Tibial artery (tissue), 4 donors: Measurements from ENCODE around the gene PRKAR1B.

Experiments
- DNase-seq, 2 donors: peaks; one replicate each; pipeline ENCODE4 v3.0.0-alpha.2; 2019
- H3K27ac ChIP-seq, 2 donors: fragments of 200-600 bp; sonication (generic) in 1 of 2; 1 replicate in 1 of 2; 2 replicates in 1 of 2; pipeline ENCODE4 v1.5.1; 2018 to 2019; ENCODE audit warnings: mild to moderate bottlenecking in 1 of 2
- H3K27me3 ChIP-seq, 2 donors: fragments of 200-600 bp; sonication (generic) in 1 of 2; one replicate each; pipeline versions ENCODE4 v1.5.1 to v1.6.0; 2016 to 2019
- H3K36me3 ChIP-seq, 3 donors: fragments of 200-600 bp; sonication (generic) in 2 of 3; one replicate each; pipeline ENCODE4 v1.5.1; 2016 to 2019; ENCODE audit warnings: mild to moderate bottlenecking in 2 of 3
- H3K4me1 ChIP-seq, 4 donors: fragments of 200-600 bp; sonication (generic) in 2 of 4; 1 replicate in 3 of 4; 2 replicates in 1 of 4; pipeline ENCODE4 v1.5.1; 2016 to 2019
- H3K4me3 ChIP-seq, 2 donors: fragments of 200-600 bp; sonication (generic) in 1 of 2; 1 replicate in 1 of 2; 2 replicates in 1 of 2; pipeline ENCODE4 v1.5.1; 2018 to 2019; ENCODE audit warnings: mild to moderate bottlenecking in 2 of 2
- H3K9me3 ChIP-seq, 3 donors: fragments of 200-600 bp; sonication (generic) in 1 of 3; one replicate each; pipeline ENCODE4 v1.5.1; 2016 to 2019
- intact Hi-C: fragments of 100-400 bp; cut with DNase I; formaldehyde crosslinking; loops from one replicate; pipeline ENCODE4 v1.15.0; 2023; ENCODE audit warnings: low total_unique reads
- TF ChIP-seq, protein P1 (sequence below), 2 experiments: fragments of 200-600 bp in 1 of 2; fragments of 450-650 bp in 1 of 2; IDR thresholded peaks; one replicate each; pipeline ENCODE4 v1.5.1; 2017 to 2019; ENCODE audit warnings: antibody characterized with exemption in 2 of 2, mild to moderate bottlenecking in 1 of 2, moderate library complexity in 1 of 2

PRKAR1B gene

DNA sequence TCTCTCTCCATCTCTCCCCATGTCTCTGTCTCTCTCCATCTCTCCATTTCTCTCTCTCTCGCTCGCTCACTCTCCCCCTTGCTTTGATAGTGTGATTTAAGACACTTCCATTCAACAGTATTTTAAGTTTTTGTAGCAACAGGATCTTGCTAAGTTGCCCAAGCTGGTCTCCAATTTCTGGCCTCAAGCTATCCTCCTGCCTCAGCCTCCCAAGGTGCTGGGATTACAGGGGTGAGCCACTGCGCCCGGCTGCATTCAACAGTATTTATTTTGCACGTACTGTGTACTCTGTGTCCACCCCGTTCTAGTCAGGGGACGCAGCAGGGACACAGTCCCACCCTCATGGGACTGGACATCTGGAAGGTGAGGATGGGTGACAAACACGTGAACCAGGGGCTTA lies 193.0 kb downstream of the PRKAR1B start:
- no peaks in the 10 kb centered on the region for H3K9me3 ChIP-seq
- peaks cover 0 to 6% of the 10 kb centered on the region in 2 donors for H3K27me3 ChIP-seq
- peaks cover 0 to 18% (median 17%) of the 10 kb centered on the region in 4 donors for H3K4me1 ChIP-seq
- DNase-seq = no peak
- intact Hi-C loops = no loop called here
- TF ChIP-seq, protein P1, sequence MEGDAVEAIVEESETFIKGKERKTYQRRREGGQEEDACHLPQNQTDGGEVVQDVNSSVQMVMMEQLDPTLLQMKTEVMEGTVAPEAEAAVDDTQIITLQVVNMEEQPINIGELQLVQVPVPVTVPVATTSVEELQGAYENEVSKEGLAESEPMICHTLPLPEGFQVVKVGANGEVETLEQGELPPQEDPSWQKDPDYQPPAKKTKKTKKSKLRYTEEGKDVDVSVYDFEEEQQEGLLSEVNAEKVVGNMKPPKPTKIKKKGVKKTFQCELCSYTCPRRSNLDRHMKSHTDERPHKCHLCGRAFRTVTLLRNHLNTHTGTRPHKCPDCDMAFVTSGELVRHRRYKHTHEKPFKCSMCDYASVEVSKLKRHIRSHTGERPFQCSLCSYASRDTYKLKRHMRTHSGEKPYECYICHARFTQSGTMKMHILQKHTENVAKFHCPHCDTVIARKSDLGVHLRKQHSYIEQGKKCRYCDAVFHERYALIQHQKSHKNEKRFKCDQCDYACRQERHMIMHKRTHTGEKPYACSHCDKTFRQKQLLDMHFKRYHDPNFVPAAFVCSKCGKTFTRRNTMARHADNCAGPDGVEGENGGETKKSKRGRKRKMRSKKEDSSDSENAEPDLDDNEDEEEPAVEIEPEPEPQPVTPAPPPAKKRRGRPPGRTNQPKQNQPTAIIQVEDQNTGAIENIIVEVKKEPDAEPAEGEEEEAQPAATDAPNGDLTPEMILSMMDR (IDR thresholded peaks at IDR 0.05) = no peak
- no peak overlapping the region for H3K4me3 ChIP-seq
- H3K27ac ChIP-seq = no peak overlapping the region
- H3K36me3 ChIP-seq = no peaks in the 10 kb centered on the region

DNA sequence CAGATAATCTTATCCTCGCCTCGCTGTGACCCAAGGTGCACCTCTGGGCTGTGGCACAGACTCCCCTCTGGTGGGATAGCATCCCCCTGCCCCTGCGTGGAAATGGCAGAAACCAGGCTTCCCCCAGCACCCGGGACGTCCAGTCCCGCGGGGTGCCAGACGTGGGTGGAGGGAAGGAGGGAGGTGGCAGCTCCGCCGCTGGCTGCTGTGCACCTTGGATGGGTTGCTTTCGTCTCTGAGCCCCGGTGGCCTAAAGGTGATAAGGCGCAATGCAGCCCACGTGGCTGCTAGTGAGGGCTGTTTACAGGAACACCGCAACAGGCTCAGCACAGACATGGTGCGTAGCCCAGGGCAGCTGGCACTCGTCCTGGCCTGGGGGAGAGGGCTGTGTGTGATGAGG lies 193.8 kb downstream of the PRKAR1B start:
- TF ChIP-seq, protein P1 (IDR thresholded peaks at IDR 0.05) = no peak
- H3K4me3 ChIP-seq = no peak overlapping the region
- no peaks in the 10 kb centered on the region for H3K36me3 ChIP-seq
- DNase-seq = no peak
- no peaks in the 10 kb centered on the region for H3K9me3 ChIP-seq
- H3K27ac ChIP-seq = no peak overlapping the region
- H3K27me3 ChIP-seq = peaks cover 0 to 6% of the 10 kb centered on the region in 2 donors
- peaks cover 0 to 10% (median 8%) of the 10 kb centered on the region in 4 donors for H3K4me1 ChIP-seq
- intact Hi-C loops = no loop called here

DNA sequence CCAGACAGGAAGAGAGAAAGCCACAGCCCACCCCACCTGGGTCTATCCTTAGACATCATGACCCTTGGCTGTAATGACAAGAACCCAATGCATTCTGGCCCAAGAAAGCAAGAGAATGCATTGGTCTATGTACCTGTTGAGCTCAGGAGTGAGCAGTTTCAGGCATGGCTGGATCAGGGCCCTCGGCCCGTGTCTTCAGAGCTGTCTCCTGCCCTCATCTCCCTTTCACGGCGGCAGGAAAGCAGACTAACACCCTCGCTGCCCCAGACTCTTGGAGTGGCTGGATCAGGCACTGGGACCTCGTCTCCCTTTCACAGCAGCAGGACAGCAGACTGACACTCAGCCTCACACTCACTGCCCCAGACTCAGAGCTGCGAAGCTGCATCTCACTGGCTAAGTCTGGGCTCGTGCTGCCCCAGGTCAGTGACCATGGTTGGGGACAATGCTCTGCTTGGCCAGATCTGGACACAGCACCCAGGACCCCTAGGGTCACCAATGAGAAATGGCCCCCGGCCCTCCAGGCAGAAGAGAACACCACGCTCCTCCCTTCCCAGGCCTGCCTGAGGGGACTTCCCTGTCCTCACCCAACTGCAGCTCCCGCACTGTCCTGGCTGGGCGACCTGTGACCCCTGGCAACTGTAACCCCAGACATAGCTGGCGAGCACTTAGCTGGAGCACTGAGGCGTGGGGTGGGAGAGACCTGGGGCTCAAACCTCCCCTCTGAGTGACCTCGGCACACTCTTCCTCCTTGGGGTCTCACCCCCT lies 194.5 kb downstream of the PRKAR1B start:
- intact Hi-C loops = no loop called here
- no peak overlapping the region for H3K27ac ChIP-seq
- H3K27me3 ChIP-seq = peaks cover 0 to 6% of the 10 kb centered on the region in 2 donors
- no peak for DNase-seq
- H3K4me1 ChIP-seq = peaks cover 0 to 3% (median 1%) of the 10 kb centered on the region in 4 donors
- H3K9me3 ChIP-seq = no peaks in the 10 kb centered on the region
- TF ChIP-seq, protein P1 (IDR thresholded peaks at IDR 0.05) = no peak
- H3K36me3 ChIP-seq = no peaks in the 10 kb centered on the region
- no peak overlapping the region for H3K4me3 ChIP-seq

DNA sequence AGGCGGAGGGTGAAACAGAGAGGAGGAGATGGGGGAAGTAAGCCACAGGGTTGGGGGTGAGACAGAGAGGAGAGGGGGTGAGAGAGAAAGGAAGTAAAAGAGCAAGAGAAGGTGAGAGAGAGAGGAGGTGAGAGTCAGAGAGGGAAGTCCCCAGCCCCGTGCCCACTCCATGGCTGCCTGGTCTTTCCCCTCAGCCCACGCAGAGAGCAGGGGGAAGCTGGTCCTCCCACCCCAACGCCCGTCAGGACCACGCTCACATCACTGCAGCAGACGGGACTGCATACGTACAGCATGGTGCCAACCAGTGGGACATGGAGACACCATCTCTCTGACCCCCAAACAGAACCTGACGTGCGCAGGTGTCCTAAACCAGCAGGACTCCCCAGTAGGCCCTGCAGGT lies 195.3 kb downstream of the PRKAR1B start:
- H3K27ac ChIP-seq = no peak overlapping the region
- TF ChIP-seq, protein P1 (IDR thresholded peaks at IDR 0.05) = no peak
- H3K4me1 ChIP-seq = no peaks in the 10 kb centered on the region
- H3K4me3 ChIP-seq = no peak overlapping the region
- no peaks in the 10 kb centered on the region for H3K36me3 ChIP-seq
- H3K27me3 ChIP-seq = peaks cover 0 to 6% of the 10 kb centered on the region in 2 donors
- peaks cover 0 to 6% (median 4%) of the 10 kb centered on the region in 3 donors for H3K9me3 ChIP-seq
- no peak for DNase-seq
- intact Hi-C loops = no loop called here

DNA sequence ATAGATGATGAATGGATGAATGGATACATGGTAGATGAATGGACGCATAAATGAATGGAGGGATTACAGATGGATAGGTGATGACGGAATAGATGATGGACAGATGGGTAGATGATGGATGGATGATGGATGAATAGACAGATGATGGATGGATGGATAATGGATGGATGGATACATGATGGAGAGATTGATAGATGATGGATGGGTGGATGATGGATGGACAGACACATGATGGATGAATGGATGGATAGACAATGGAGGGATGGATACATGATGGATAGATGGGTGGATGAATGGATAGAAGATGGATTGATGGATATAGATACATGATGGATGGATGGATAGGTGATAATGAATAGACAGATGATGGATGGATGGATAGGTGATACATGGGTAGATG lies 198.6 kb downstream of the PRKAR1B start:
- Histone ChIP-seq H3K27ac (no peak overlapping the region), H3K4me3 (no peak overlapping the region), H3K27me3 (peaks cover 0 to 6% of the 10 kb centered on the region in 2 donors), H3K9me3 (peaks cover 0 to 14% (median 9%) of the 10 kb centered on the region in 3 donors), H3K36me3 (no peaks in the 10 kb centered on the region), H3K4me1 (peaks cover 0 to 8% (median 4%) of the 10 kb centered on the region in 4 donors)
- TF ChIP-seq, protein P1 (IDR thresholded peaks at IDR 0.05) = no peak
- DNase-seq = no peak
- intact Hi-C loops = no loop called here
